Measurements from ENCODE around the gene ALX4.

- no peak for TF ChIP-seq POLR2AphosphoS5 (IDR thresholded peaks at IDR 0.05; ENCODE audit: low read depth, low read length)
- TF ChIP-seq POLR2A (IDR thresholded peaks at IDR 0.05; ENCODE audit: low read depth, low read length) = no peak
Measured at GRCh38 chr11:44312876-44313275, 2.9 kb upstream of the ALX4 start.

All from GM12891 (cell line).